ENCODE data around the gene VMP1.

VMP1 gene

GRCh38 chr17:59878624-59879023 lies 171.2 kb downstream of the VMP1 start:
- no peak for DNase-seq (ENCODE audit: low read depth)
- H3K4me3 ChIP-seq (ENCODE audit: low read depth, low read length) = no peak overlapping the region
- no peak for TF ChIP-seq CTCF (conservative IDR thresholded peaks at IDR 0.05; ENCODE audit: low read depth, low read length)

GRCh38 chr17:59884861-59885260 lies 177.4 kb downstream of the VMP1 start:
- DNase-seq (ENCODE audit: low read depth) = no peak
- no peak for TF ChIP-seq CTCF (conservative IDR thresholded peaks at IDR 0.05; ENCODE audit: low read depth, low read length)
- no peak overlapping the region for H3K4me3 ChIP-seq (ENCODE audit: low read depth, low read length)

- no peak overlapping the region for H3K4me3 ChIP-seq (ENCODE audit: low read depth, low read length)
- DNase-seq (ENCODE audit: low read depth) = no peak
- TF ChIP-seq CTCF (conservative IDR thresholded peaks at IDR 0.05; ENCODE audit: low read depth, low read length) = no peak
Measured at GRCh38 chr17:59888145-59888750, 180.8 kb downstream of the VMP1 start.

- DNase-seq (ENCODE audit: low read depth) = peak; percentile 37
Measured at GRCh38 chr17:59890720-59891119, 183.3 kb downstream of the VMP1 start.

More at GRCh38 chr17:59890720-59891119, 183.3 kb downstream of the VMP1 start:
- TF ChIP-seq CTCF (conservative IDR thresholded peaks at IDR 0.05; ENCODE audit: low read depth, low read length) = no peak
- no peak overlapping the region for H3K4me3 ChIP-seq (ENCODE audit: low read depth, low read length)
